GM18870 (cell line): Measurements from ENCODE around the gene TRIO.

Experiments
- ATAC-seq: cut with Tn5 transposase; IDR thresholded peaks from one replicate; pipeline ENCODE4 v1.9.1; 2021; ENCODE audit warnings: moderate library complexity; ENCODE audit not compliant: unreplicated experiment

Gene TRIO

DNA sequence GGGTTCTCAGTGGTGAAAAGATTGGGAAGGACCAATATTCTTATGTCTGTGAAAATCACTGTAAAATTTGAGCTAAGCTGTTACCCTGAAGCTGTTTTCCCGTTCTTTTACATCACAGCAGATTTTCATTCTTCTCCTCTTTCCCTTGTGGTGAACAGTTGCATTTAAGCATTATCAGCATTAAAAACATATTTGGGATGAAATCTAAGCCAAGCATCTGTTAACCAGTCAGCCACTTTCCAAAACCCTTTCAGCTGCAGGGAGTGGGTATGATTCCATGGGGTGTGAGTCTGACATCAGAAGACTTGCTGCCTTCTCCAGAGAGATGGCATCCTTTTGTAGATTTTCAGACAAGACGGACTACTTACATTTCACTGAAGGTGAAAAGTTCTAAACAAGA, 97.2 kb downstream of the TRIO start:
- ATAC-seq, result no peak

DNA sequence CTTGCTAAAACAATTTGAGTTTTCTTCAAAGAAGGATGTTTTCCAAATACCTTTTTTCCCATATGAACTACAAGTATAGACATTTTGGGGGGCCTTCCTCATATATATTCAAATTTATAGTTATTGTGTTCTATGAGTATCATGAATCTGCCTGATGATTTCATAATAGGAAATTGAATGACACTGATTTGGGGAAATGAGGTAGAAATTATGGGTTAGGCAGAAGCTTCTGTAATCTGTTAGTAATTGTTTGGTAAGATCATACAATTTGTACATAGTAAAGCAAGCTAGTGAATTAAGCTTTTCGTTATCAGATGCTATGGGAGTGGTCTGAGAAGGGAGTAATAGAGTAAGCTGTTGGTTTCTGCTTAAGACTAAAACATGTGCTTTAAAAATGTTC, 98.0 kb downstream of the TRIO start:
- ATAC-seq, result no peak

DNA sequence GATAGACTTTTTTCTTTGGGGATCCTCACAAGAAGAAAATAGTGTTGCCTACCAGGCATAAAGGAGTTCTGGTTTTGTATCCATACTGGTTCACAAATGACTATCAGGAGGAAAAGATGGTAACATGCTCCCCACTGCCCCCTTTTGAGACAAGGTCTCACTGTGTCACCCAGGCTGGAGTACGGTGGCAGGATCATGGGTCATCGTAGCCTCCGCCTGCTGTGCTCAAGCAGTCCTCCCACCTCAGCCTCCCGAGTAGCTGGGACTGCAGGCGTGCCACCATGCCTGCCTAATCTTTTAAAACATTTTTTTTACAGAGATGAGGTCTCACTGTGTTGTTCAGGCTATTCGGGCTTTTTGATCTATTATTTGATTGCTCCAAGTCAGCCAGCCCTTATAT, 99.3 kb downstream of the TRIO start:
- no peak for ATAC-seq

DNA sequence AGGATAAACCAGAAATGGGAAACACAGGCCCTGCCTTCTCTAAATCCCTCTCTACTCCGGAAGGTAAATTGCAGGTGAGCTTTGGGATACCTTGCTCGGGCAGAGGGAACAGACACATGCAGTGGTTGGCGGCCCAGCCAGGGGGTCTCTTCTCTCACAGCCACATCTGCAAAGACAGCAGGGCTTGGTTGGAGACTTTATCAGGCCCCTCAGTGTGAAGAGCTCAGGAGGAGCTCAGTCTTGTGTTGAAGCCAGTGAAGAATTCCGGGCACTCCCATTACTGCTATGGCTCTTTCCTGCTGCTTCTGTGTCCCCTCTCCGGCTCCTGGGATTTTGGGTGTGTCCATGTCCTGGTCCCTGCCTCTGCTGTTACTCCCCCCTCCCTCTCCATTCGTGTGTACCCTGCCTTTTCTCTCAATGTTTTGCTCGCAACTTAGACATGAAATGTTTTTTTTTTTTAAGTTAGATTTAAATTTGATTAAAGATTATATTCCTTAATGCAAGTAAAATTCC, 99.8 kb downstream of the TRIO start:
- no peak for ATAC-seq

DNA sequence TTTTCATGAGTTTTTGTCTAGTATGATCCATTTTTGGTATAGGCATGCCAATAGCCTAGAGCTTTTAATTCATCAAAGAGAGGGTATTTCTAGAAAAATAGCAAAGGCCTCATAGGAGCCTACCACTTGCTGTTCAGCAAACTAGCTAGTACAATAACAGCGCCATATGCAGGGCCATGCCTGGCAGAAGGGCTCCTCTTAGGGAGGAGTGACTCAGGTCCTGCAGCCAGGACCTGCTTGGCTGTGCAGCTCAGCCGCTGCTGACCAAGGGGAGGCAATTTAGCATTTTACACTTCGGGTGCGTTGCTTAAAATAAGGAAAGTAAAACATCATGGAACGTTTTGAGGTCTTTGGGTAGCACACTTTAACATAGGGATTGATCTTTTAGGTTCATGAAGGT, 100.6 kb downstream of the TRIO start:
- no peak for ATAC-seq

DNA sequence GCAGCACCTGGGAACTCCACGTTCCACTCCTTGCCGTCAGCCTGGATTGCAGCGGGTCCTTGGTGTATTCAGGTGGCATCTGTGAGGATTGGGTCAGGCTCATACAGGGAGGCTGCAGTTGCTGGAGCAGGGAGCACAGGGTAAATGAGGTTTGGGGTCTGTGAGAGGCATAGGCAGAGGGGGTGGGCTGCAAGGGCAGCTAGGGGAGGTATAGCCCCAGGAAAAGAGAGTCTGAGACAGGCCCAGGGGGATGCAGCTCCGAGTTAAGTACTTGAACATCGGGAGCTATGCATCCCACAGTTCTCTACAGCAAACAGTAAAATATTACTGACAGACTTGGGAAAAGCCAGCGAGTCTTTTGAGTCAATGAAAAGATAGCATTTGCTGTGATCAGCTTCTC, 101.6 kb downstream of the TRIO start:
- no peak for ATAC-seq

DNA sequence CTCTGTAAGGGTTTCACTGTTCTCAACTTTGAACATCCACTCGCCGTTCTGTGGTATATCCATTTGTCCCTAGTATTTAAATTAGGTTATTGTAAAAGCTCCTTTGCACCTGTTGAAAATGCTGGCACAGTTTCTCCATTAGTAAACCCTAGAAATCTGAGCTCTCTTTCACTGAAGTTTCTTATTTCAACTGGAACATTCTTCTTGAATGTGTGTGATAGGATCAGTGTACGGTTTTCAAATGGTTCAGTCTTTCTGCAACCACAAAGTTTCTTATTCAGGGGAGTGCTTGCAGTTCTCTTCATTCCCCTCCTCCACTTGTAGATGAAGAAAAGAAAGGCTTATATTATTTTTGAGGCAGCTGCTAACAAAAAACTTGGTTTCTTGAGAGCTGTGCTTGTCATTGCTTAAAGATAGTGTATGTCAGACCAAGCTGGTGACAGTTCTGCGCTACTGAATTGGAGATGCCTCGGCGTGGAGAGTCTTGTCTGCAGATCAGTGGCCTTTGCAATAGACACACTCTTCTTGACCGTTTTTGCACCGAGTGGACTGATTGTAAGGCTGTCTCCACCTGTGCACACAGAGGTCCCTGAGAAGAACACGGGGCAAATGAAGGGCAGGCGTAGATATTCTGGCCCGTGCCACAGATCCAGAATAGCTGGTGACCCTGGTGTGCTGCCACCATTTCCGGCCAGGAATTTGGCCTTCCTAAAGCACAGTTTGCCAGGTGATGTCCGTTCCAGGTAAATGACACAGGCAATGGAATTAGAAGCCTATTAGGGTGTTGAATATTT, 102.2 kb downstream of the TRIO start:
- ATAC-seq, result no peak

DNA sequence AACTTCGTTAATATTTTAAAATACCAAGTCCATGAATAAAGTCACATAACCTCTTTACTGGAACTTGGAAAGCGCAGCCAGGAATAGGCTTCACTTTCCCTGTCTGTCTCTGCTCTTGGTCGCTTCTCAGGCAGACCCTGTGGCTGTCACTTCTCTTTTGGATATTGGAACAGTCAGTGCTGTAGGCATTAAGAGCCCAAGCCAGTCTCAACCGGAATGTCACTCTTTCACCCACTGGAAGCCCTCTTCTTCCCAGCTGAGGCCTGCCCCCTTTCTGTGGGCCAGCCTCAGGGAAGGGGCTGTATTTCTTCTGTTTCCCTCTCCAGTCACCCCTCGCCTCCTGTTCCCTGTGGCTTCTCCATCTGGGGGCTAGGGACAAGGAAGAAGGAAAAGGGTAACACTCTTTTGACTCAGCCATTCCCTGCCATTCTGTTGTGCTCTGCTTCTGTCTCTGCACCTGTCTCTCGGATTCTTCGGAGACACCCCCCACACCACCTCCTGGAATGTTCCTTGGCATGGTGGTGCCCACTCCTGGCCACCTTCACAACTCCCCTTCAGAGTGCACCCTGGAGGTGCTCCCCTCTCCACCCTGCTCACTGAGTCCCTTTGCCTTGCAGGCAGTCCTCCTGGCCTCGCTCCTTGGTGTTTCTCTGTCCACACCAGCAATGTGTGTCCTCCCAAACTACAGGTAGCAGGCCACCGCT, 103.4 kb downstream of the TRIO start:
- no peak for ATAC-seq

DNA sequence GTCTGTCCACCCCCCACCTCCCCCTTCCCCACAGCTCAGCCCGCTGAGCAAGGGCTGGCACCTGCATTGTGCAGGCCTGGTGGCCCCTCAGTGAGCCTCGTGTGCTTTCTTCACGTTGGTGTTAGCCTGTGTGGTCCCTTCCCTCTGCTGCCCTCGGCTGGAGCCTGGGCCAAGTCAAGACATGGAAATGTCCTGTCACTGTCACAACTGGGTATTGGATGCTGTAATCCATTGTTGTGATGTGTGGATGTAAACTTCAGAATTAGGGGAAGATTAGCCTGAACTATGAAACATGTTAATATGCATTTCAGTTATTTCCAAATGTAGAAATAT, 103.9 kb downstream of the TRIO start:
- no peak for ATAC-seq

DNA sequence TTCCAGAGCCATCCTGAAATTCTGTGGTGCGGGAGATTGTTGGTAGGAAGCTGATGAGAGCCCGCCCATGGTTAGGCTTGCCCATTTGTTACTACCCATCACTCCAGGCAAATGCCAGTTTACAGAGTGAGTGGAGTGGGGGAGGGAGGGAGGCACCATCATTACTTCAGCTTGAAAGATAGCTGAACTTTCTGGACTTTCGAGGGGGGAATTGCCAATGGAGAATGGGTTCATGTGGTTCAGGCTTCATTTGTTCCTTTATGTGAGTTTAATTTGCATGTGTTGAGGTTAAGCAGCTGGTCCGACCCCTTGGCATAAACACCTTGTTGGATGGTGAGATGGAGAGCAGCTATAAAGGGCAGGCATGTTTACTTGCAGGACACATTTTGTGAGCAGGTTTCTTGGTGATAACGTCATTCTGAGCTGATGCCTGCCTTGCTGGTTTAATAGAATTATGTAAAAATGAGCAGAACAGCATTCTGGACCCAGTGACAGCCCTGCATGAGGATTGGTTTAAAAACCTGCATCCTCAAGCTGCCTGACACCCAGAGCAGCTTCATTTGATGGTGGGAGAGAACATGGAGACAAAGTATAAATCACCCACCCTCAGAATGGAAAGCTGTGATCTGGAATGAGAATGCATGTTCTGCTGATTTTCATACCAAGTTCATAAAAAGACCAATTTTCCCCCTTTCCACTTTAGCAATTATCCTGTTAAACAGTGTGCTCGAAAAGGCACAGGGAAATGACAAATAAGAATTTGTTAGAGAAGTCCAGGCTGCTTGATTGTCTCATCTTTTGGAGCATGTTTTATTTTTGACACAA, 106.3 kb downstream of the TRIO start:
- no peak for ATAC-seq

DNA sequence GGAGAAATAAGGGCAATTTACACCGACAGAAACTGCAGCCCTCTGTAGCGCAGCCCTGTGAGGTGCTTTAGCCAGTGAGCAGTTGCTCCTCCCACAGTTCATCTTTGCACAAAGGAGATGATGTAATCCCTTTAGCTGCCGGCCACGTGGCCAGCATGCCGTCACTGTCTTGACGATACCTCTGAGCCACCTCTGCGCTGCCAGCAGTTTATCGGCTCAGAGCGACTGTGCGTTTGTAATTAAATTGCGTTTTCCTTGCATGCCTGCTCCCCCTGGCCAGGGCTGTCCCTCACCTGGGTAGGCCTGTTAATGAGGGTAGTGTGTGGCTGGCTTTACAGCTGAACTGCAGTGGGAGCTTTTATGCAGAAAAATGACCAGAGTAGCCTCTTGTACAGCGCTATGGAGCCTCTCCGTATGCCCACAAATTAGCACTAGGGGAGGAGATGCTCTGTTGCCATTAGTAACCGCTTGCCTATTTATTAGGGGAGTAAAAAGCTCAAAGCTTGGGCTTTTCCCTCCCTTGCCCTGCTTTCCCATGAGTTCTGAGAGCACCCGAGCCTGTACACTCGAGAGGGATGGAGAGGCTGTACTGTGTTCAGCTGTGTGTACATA, 107.0 kb downstream of the TRIO start:
- ATAC-seq, result no peak

DNA sequence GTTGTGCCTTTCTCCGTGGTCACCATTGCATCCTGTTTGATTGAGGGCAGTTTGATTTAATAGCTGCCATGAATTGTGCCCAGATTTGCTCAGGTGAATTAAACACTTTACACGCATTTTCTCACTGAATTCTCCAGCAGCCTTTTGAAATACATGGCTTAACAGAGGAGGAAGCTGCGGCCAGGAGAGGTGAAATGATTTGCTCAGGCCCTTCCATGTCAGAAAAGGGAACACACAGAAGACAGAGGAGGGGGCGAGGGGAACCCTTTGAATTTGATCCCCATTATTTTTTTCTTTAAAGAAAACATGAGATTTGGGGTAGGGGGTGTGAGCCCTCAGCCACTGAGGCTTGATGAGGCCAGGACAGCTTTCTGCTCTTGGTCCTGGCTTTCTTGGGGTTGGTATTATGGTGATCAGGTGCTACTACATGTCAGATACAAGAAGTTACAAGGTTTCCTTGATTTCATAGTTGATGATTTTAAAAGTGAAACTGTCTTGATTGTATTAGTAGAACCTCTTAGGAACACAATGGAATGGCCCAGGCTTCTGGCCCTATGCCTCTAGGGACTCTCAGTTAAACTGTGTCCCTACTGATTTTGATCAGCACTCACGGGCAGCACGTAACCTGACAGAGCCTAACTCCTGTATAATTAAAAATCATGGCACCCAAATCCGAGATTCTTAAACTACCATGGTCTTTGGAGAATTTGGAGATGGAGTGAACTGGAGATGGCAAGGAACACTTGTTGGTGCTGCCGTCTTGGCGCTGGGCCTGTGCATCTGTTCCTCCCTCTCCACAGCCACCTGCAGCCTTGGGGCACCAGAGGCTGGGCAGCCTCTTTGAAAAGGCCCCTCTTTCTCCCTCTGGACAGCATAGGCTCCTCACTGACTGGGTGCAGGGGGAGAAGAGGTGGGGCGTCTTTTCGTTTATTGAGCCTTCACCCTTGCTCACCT, 107.9 kb downstream of the TRIO start:
- ATAC-seq, result peak; percentile 50

DNA sequence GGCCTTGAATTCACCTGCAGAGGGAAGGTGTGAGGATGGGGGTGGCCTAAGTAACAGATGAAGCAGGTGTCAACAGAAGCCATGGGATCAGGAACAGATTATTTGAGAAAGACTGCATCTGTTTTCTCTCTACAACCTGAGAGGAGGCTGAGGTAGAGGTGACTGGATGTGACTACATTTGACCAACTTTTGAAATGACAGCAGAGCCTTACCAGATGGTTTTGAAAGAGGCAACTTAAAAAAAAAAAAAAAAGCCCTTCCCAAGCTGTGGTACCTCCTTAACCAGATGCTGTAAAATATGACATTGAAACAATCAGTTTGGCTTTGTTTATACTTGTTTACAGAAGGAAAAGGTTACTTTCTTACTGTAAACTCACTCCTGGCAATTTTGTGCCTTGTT, 108.6 kb downstream of the TRIO start:
- peak; percentile 46 for ATAC-seq

DNA sequence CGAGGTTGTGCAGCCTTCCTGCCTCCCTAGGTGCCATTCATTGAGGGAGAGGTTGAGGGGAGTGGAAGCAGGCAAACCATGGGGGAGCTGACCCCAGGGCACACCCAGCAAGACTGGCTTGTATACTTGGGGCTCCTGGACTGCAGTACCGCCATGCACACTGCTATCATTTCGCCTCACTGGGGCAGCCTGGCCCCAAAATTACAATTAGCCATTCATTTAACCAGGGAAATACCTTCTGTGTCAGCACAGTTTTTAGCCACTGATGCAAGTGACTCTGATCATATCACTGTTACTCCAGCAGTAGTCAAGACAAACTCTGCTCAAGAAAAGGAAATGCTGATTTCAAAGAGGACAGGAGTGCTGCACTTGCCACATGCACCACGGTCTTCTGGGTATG, 109.7 kb downstream of the TRIO start:
- ATAC-seq, result no peak

DNA sequence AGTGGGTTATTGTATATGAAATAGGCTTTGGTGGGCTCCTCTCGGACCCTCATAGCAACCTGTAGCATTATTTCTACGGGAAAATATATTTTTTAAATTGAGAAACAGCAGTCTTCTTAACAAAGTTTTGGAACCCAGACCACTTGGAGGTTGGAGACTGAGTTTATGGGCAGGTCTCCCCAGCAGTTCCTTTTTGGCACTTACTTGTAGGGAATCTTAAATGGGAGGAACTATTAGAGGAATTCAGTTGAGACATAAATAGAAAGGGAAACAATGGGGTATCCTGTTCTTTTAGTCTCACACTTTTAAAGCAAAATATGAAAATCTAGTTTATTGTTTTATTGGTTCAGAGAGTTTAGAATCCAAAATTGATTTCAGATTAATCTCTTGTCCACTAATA, 111.5 kb downstream of the TRIO start:
- ATAC-seq, result no peak

DNA sequence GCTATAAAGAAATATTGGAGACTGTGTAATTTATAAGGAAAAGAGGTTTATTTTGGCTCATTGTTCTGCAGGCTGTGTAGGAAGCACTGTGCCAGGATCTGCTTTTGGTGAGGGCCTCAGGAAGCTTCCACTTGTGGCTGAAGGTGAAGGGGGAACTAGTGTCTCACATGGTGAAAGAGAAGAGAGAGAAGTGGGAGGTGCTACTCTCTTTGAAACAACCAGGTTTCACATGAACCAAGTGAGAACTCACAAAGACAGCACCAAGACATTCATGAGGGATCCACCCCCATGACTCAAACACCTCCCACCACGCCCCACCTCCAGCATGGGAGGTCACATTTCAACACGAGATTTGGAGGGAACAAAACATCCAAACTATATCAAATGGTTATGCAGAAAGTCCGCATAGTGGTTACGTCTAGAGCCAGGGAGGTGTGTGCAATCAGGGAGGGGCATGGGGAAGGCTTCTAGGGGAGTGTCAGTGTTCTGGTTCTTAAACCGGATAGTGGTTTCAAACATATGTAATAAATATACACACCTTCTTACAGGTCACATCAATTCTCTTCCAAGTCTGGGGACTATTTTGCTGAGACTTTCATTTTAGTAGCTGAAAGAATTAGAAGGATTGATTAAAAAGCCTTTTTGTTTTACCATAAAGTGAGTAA, 113.0 kb downstream of the TRIO start:
- no peak for ATAC-seq

DNA sequence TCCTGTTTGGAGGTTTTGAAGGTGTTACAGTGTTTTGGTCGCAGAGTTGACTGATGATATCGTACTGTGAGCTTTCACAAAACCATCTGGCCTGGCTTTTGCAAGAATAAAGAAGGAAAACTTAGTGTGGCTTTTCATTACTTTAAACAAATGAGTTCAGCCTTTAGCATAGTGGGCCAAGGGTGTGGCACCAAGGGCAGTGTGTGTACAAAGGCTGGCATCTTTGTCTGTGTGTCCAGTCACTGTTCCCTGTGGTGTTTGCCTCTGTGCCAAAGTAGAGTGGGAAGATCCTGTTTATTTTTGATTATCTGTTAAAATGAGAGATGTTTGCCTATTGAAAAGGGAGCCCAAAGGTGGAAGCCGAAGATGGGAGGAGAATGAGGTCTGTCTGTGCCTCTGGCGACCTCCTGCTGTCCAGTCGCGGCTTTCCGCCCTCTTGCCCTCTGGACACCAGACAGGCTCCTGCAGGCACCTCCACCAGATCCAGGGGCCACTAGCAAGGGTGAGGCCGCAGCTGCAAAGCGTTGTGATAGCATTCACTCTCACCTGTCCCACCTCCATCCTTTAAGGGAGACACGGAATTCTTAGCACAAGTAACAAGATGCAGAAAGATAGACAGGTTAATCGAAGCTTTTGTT, 113.7 kb downstream of the TRIO start:
- ATAC-seq, result no peak

DNA sequence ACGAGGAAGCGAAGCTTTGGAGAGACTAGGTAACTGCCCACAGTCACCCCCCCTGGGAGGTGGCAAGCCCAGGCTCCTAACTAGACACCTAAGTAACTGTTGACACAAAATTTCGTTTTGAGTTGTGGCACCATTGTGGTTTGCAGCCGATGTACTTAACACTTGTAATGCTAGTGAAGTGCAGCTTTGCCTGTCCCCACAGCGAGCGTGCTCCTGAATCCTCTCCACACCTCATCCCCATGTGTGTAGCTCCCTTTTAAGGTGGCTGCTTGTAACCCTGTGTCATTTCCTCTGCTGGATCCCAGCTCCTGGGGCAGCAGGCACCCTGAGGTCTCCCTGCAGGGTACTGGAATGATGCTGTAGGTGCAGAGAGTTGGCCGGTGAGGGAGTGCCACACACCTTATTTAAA, 114.9 kb downstream of the TRIO start:
- ATAC-seq, result peak; percentile 46

DNA sequence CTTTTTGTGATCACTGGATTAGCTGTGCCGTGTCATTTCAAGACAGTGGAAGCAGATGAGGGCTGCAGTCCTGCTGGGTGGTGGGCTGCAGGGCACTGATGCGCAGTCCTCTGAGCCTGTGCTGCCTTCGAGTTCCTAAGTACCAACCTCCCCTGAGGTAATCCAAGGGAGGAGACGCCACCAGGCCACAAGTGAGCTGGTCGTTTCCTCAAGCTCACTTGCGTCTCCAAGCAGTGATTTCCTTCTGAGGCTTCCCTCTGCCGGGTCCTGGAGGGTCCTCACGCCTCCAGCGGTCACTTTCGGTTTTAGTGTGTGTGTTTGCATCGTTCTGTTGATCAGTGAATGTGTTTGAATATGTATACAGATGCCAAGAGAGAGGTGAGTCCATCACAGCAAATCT, 115.7 kb downstream of the TRIO start:
- ATAC-seq, result no peak
